Right lobe of liver (tissue), 4 donors: Measurements from ENCODE around the gene TXNDC9.

Experiments used
- CTCF ChIP-seq, 4 donors: fragments of 200-600 bp in 3 of 4; fragments of 450-650 bp in 1 of 4; IDR thresholded peaks; one replicate each; pipeline versions ENCODE4 v1.5.1 to v1.8.0; 2016 to 2022; ENCODE audit warnings: antibody characterized with exemption in 4 of 4, mild to moderate bottlenecking in 2 of 4
- POLR2A ChIP-seq: fragments of 450-650 bp; IDR thresholded peaks from one replicate; pipeline ENCODE4 v1.6.1; 2017; ENCODE audit warnings: antibody characterized with exemption, mild to moderate bottlenecking
- donor health status: DM: no; HTN: no; CAD: no.
- donor health status: DM: no; HTN: no; CAD: no.
- donor health status: DM: no; HTN: yes; CAD: no.

GRCh38 chr2:99317161-99317872, 18.8 kb downstream of the TXNDC9 start:
- TF ChIP-seq CTCF (IDR thresholded peaks at IDR 0.05) (no peak), POLR2A (no peak)
